Breast epithelium (tissue), 3 donors: ENCODE results near the gene KASH5.

Source experiments
- POLR2A ChIP-seq: fragments of 450-650 bp; IDR thresholded peaks from one replicate; pipeline ENCODE4 v1.6.1; 2016; ENCODE audit warnings: antibody characterized with exemption, mild to moderate bottlenecking, moderate library complexity
- POLR2AphosphoS5 ChIP-seq, 3 donors: sonication (generic); formaldehyde crosslinking; IDR thresholded peaks; one replicate each; pipeline ENCODE4 v1.6.1; 2017; ENCODE audit warnings: antibody characterized with exemption in 3 of 3
- TF ChIP-seq, protein P1 (sequence below), 3 donors: fragments of 450-650 bp; IDR thresholded peaks; one replicate each; pipeline ENCODE4 v1.5.1; 2016 to 2017; ENCODE audit warnings: antibody characterized with exemption in 3 of 3, mild to moderate bottlenecking in 3 of 3, moderate library complexity in 3 of 3

DNA sequence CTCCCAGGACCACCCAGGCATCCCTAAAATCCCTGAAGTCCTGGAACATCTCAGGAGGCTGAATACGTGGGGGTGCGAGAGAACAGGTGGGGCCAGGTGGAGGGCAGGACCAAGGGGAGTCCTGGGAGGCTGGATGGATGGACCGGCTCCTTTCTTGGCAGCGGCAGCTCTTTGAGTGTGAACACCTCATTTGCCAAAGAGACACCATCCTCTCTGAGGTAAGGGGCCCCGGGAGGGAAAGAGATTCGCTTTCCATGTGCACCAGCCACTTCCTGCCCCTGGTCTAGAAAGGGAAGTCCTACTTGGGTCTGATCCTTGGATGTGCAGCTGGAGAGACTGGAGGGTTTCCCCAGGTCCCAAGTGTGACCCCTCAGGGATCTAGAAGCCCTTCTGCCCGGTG lies 19.0 kb downstream of the KASH5 start:
- TF ChIP-seq, protein P1, sequence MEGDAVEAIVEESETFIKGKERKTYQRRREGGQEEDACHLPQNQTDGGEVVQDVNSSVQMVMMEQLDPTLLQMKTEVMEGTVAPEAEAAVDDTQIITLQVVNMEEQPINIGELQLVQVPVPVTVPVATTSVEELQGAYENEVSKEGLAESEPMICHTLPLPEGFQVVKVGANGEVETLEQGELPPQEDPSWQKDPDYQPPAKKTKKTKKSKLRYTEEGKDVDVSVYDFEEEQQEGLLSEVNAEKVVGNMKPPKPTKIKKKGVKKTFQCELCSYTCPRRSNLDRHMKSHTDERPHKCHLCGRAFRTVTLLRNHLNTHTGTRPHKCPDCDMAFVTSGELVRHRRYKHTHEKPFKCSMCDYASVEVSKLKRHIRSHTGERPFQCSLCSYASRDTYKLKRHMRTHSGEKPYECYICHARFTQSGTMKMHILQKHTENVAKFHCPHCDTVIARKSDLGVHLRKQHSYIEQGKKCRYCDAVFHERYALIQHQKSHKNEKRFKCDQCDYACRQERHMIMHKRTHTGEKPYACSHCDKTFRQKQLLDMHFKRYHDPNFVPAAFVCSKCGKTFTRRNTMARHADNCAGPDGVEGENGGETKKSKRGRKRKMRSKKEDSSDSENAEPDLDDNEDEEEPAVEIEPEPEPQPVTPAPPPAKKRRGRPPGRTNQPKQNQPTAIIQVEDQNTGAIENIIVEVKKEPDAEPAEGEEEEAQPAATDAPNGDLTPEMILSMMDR (IDR thresholded peaks at IDR 0.05), result no peak
- TF ChIP-seq POLR2A, result no peak
- no peak for TF ChIP-seq POLR2AphosphoS5 (IDR thresholded peaks at IDR 0.05)
